Stimulated activated naive B cell treated with anti-CD40 and anti-IgM and Interleukin-4, amounts not matched to agents 10 μg/mL and 1 μg/mL and 100 μg/mL, for 72 hours (primary cell): ENCODE results near the gene TMEM134.
"Not testable (repeated sequence)": the region's sequence is repeated elsewhere in the genome, so short reads cannot be mapped to it uniquely, and the experiment has no call there.

Source experiments
- ATAC-seq, 2 donors: fragments of 150-1000 bp; cut with Tn5 transposase; replicated peaks; 2 replicates each; pipeline ENCODE4 v1.10.0; 2021; ENCODE audit warnings: moderate library complexity in 1 of 2
- DNase-seq: peaks from one replicate; pipeline ENCODE4 v3.0.0; 2021
- H3K27ac Mint-ChIP-seq: one replicate; pipeline ENCODE4 v1.8.0; 2022; ENCODE audit warnings: mild to moderate bottlenecking, mixed read lengths
- H3K27me3 Mint-ChIP-seq, 2 donors: one replicate each; pipeline ENCODE4 v1.8.0; 2022; ENCODE audit warnings: mixed read lengths in 2 of 2
- H3K36me3 Mint-ChIP-seq, 2 donors: one replicate each; pipeline ENCODE4 v1.8.0; 2022; ENCODE audit warnings: mixed read lengths in 2 of 2, mild to moderate bottlenecking in 1 of 2
- H3K4me1 Mint-ChIP-seq, 2 donors: one replicate each; pipeline ENCODE4 v1.8.0; 2022; ENCODE audit warnings: mixed read lengths in 2 of 2, mild to moderate bottlenecking in 1 of 2
- H3K4me3 Mint-ChIP-seq, 2 donors: one replicate each; pipeline ENCODE4 v1.8.0; 2022; ENCODE audit warnings: mild to moderate bottlenecking in 2 of 2, mixed read lengths in 2 of 2, moderate library complexity in 1 of 2
- H3K9me3 Mint-ChIP-seq, 2 donors: one replicate each; pipeline ENCODE4 v1.8.0; 2022; ENCODE audit warnings: mixed read lengths in 2 of 2, mild to moderate bottlenecking in 1 of 2

The TMEM134 gene

DNA sequence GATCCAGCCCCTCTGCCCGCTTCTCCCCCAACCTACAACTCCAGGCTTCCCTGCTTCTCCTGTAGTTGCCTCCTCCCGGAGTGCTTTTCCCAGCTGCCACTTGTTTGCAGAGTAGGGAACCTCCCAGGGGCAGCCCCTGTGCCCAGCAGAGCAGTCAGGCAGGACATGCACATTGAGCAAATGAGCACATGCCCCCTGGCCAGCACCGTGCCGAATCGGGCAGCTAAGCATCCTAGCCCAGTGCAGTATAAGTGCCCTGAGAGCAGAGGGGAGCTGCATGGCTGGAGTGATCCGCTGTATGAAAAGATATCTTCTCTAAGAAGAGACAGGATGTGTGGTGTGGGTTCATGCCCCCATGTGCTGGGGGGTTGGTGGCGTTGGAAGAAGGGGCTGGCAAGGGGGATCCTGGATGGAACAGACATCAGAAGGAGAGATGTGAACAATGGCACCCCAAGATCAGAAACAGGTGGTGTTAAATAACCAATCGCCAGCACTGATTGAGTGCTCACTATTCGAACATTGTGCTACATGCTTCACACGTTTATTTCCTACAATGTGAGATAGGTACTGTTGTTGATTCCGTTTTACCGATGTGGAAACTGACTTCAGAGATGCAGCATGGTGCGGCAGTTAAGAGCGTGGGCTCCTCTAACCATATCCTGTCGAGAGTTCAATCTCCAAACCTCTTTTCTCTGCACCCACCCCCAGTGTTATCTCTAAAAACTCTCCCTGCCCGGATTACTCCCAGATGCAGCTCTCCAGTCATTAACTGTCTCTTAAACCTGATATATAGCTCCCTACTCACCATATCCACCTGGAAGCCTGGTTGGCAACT lies 15.0 kb upstream of the TMEM134 start:
- peaks cover 49 to 58% of the 10 kb centered on the region in 2 donors for H3K4me1 Mint-ChIP-seq
- peaks cover 0 to 3% of the 10 kb centered on the region in 2 donors for H3K9me3 Mint-ChIP-seq
- peaks cover 25 to 48% of the 10 kb centered on the region in 2 donors for H3K36me3 Mint-ChIP-seq
- peak overlapping the region; percentile 94 to 96 for H3K4me3 Mint-ChIP-seq
- H3K27me3 Mint-ChIP-seq: no peaks in the 10 kb centered on the region
- H3K27ac Mint-ChIP-seq: peak overlapping the region; percentile 99
- peak in 1 of 2 donors; percentile 12 for ATAC-seq
- no peak for DNase-seq

DNA sequence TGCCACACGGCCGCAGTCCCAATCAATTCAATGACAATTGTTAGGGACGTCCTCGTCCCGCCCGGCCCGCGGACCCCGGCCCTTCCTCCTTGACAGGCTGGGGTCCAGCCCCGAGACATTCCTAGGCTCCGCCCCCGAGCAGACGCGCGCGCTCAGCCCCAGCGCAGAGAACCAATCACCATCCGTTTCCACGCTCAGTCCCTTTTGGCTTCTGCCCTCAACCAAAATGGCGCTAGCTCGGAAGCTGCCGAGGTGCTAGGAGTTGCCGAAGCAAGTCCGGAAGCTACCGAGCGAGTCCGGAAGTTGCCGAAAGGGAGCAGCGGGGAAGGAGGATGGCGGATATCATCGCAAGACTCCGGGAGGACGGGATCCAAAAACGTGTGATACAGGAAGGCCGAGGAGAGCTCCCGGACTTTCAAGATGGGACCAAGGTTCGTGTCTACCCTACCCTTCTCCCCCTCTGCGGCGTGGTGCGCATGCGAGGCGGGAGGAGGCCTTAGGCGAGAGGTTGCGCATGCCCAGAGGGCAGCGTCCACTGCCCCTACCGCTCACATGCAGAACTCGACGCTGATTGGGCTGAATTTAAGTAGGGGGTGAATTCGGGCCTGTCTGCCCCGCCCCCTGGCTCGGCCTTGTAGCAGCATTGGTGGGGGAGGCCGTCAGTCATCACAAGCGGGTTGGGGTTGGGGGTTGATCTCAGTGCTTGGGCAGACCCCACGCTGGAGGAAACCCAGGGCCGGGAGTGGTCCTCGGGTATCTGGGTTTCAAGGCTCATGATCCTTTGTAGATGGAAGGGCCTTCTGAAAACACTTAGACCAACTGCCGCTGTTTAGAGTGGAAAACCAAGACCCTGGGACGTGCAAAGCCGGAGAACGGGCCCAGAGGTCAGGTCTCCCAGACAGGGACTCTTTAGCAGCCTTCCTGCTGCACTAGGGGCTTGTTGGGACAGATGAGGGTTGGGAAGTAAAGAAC lies 14.1 kb upstream of the TMEM134 start, which contains the start of gene AIP:
Gene AIP (plus strand): TSS at position 200 of the 972 bp plus-strand sequence. CDS start 133 bp downstream, at position 333.
- peak; percentile 97 for DNase-seq
- no peaks in the 10 kb centered on the region for H3K27me3 Mint-ChIP-seq
- peak within 1 kb of the TSS; percentile 94 to 96 for H3K4me3 Mint-ChIP-seq
- H3K9me3 Mint-ChIP-seq: peaks cover 0 to 3% of the 10 kb centered on the region in 2 donors
- peaks cover 18 to 39% of the 10 kb centered on the region in 2 donors for H3K36me3 Mint-ChIP-seq
- peaks cover 48 to 57% of the 10 kb centered on the region in 2 donors for H3K4me1 Mint-ChIP-seq
- peak within 1 kb of the TSS; percentile 99 for H3K27ac Mint-ChIP-seq
- ATAC-seq: peak; percentile 79 to 87

- ATAC-seq: peak; percentile 14 to 17
- Mint-ChIP-seq H3K27ac (peak overlapping the region; percentile 99), H3K36me3 (peaks cover 15 to 31% of the 10 kb centered on the region in 2 donors), H3K4me1 (peaks cover 42 to 49% of the 10 kb centered on the region in 2 donors), H3K4me3 (peak overlapping the region; percentile 94 to 96), H3K9me3 (peaks cover 0 to 3% of the 10 kb centered on the region in 2 donors), H3K27me3 (no peaks in the 10 kb centered on the region)
- DNase-seq: no peak
Measured at GRCh38 chr11:67482275-67482826, 13.3 kb upstream of the TMEM134 start.

- not testable (repeated sequence) for H3K9me3 Mint-ChIP-seq, ATAC-seq, H3K4me1 Mint-ChIP-seq
Measured at GRCh38 chr11:67477344-67478050, 8.4 kb upstream of the TMEM134 start.

GRCh38 chr11:67476692-67477091 lies 7.6 kb upstream of the TMEM134 start:
- not testable (repeated sequence) for H3K27me3 Mint-ChIP-seq, H3K36me3 Mint-ChIP-seq, H3K9me3 Mint-ChIP-seq, ATAC-seq, H3K27ac Mint-ChIP-seq, H3K4me3 Mint-ChIP-seq, H3K4me1 Mint-ChIP-seq, DNase-seq

More at GRCh38 chr11:67477344-67478050, 8.4 kb upstream of the TMEM134 start:
- not testable (repeated sequence) for H3K27me3 Mint-ChIP-seq, H3K4me3 Mint-ChIP-seq, H3K36me3 Mint-ChIP-seq, DNase-seq, H3K27ac Mint-ChIP-seq

DNA sequence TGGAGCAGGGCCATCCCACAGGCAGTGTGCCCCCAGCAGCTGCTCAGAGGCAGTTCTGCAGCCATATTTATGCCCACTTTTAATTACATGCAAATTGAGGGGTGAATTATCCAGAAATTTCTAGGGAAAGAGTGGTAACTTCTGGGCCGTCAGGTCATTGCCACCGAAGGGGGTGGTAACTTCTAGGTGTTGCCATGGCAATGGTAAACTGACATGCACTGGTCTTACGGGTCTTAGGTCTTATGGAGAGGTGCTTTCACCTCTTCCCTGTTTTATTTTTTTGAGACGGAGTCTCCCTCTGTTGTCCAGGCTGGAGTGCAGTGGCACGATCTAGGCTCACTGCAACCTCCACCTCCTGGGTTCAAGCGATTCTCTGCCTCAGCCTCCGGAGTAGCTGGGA lies 3.8 kb upstream of the TMEM134 start:
- ATAC-seq (no peak), DNase-seq (no peak)
- Mint-ChIP-seq H3K4me3 (no peak overlapping the region), H3K4me1 (peaks cover 21 to 33% of the 10 kb centered on the region in 2 donors), H3K27ac (no peak overlapping the region), H3K36me3 (peaks cover 0 to 5% of the 10 kb centered on the region in 2 donors), H3K9me3 (no peaks in the 10 kb centered on the region), H3K27me3 (no peaks in the 10 kb centered on the region)

DNA sequence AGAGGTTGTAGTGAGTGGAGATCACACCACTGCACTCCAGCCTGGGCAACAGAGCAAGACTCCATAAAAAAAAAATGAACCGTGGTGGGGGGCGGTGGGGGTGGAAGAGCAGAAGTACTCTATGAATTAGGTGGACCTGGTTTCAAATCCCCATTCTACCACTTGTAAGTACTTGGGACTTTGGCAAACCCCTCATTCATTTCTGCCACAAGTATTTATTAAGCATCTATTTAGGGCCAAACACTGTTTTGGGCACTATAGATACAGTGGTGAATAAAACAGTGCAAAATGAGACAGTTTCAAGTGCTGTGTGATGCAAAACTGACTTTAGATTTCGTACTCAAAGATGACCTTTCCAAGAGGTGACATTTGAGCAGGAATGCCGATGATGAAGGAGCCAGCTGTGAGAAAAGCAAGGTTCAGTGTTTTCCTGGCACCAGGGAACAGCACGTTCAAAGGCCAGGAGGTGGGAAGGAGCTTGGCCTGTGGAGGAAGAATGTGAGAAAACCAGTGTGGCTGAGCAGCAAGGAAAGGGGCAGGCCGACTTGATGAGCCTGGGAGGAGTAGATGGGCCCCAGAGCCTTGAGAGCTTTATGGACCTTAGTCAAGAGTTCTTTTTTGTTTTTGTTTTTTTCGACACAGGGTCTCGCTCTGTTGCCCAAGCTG lies 1.4 kb upstream of the TMEM134 start:
- H3K4me1 Mint-ChIP-seq: peaks cover 36 to 53% of the 10 kb centered on the region in 2 donors
- peak overlapping the region; percentile 97 for H3K27ac Mint-ChIP-seq
- DNase-seq (no peak), ATAC-seq (peak; percentile 30 to 49)
- no peaks in the 10 kb centered on the region for H3K27me3 Mint-ChIP-seq
- no peaks in the 10 kb centered on the region for H3K9me3 Mint-ChIP-seq
- peaks cover 8 to 9% of the 10 kb centered on the region in 2 donors for H3K36me3 Mint-ChIP-seq
- H3K4me3 Mint-ChIP-seq: peak overlapping the region; percentile 92 to 93

DNA sequence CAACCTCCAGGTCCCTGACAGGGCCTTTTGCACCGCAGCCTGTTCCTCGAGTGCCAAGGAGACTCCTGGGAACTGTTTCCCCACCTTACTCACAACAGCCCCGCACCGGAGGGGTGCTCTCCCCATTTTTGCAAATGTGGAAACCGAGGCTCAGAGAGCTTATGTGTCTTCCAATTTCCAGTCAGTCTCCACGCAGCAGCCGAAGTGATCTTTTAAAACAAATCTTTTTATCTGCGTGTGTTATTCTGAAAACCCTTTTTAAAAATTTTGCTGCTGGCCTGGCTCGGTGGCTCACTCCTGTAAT lies 409 bp upstream of the TMEM134 start:
- peak overlapping the region; percentile 92 to 93 for H3K4me3 Mint-ChIP-seq
- no peaks in the 10 kb centered on the region for H3K27me3 Mint-ChIP-seq
- ATAC-seq: no peak
- no peaks in the 10 kb centered on the region for H3K9me3 Mint-ChIP-seq
- H3K36me3 Mint-ChIP-seq: peaks cover 13 to 17% of the 10 kb centered on the region in 2 donors
- H3K27ac Mint-ChIP-seq: peak overlapping the region; percentile 97
- H3K4me1 Mint-ChIP-seq: peaks cover 42 to 63% of the 10 kb centered on the region in 2 donors
- DNase-seq: no peak

DNA sequence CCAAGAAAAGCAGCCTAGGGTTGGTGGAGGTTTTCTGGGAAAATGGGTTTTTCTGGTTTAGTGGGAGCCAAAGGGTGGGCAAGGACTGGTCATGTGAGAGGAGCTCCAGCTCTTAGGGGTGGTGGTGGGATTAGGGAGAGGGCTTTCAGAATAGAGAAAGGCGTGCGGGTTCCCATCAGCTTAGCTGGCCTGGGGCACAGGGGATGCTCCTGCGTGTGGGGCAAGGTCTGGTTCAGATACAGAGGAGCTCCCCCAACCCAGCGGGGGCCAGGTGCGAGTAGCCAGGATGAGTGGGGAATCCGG lies 644 bp downstream of the TMEM134 start:
- DNase-seq (no peak), ATAC-seq (peak in 1 of 2 donors; percentile 9)
- Mint-ChIP-seq H3K27ac (peak overlapping the region; percentile 96), H3K36me3 (peaks cover 13 to 21% of the 10 kb centered on the region in 2 donors), H3K4me1 (peaks cover 44 to 73% of the 10 kb centered on the region in 2 donors), H3K4me3 (peak overlapping the region; percentile 92 to 93), H3K27me3 (no peaks in the 10 kb centered on the region), H3K9me3 (no peaks in the 10 kb centered on the region)

DNA sequence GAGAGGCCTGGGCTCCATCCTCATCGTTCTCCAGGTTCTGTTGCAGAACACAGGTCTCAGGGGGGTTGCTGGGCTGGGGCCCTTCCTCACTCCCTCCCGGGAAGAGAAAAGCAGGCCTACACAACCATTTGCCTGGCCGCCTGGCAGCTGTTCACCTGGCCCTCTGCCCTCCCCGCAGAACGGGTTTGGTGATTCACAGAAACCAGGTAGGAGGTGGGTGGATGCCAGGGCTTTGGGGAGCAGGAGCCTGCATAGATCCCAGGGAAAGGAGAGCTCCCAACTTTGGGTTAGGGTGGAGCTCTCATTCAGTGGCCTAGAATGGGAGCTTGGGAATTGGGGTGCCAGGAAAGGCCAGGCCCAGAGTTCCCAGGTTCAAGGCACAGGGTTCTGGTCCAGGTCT lies 995 bp downstream of the TMEM134 start:
- Mint-ChIP-seq H3K36me3 (peaks cover 13 to 21% of the 10 kb centered on the region in 2 donors), H3K4me1 (peaks cover 44 to 76% of the 10 kb centered on the region in 2 donors), H3K27ac (peak overlapping the region; percentile 96), H3K4me3 (peak overlapping the region; percentile 92 to 93), H3K27me3 (no peaks in the 10 kb centered on the region), H3K9me3 (no peaks in the 10 kb centered on the region)
- ATAC-seq (no peak), DNase-seq (no peak)

DNA sequence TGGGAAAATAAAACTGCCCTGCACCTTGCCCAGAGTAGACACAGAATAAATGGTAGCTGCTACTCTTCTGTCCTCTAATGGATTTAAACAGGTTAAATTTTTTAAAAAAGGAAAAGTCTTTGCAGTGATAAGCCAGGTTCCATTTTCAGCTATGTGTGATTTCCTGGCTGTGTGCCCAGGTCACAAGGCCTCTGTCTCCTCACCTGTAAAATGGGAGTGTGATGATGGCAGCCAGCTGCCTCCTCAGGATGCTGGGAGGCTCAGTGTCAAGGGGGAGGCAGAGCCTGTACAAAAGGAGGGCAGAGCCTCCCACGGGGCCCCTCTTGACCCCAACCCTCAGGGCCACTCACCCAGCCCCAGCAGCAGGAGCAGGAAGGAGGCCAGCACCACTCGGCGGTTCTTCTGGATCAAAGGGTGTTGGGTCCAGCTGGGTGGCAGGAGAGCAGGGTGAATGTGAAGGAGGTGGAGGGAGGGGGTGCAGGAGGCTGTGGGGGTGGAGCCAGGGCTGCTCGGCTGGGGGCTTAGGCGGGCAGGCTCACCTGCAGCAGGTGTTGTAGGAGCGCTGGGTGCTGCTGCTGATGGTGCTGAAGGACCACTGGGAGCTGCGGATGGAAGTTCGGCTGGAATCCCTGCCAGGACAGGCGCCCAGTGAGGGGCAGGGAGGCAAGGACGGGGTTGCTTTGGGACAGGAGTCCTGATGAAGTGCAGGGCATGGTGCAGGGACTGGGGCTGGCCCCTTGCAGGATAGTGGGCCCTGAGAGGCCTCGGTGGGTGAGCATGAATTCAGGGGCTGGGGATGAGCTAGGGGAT lies 1.9 kb downstream of the TMEM134 start:
- ATAC-seq: no peak
- H3K4me3 Mint-ChIP-seq: peak overlapping the region; percentile 92 to 93
- H3K9me3 Mint-ChIP-seq: no peaks in the 10 kb centered on the region
- H3K27me3 Mint-ChIP-seq: no peaks in the 10 kb centered on the region
- peaks cover 13 to 21% of the 10 kb centered on the region in 2 donors for H3K36me3 Mint-ChIP-seq
- peaks cover 48 to 80% of the 10 kb centered on the region in 2 donors for H3K4me1 Mint-ChIP-seq
- no peak for DNase-seq
- peak overlapping the region; percentile 96 for H3K27ac Mint-ChIP-seq

- H3K27me3 Mint-ChIP-seq: no peaks in the 10 kb centered on the region
- DNase-seq (no peak), ATAC-seq (no peak)
- peaks cover 40 to 73% of the 10 kb centered on the region in 2 donors for H3K4me1 Mint-ChIP-seq
- no peaks in the 10 kb centered on the region for H3K9me3 Mint-ChIP-seq
- H3K27ac Mint-ChIP-seq: peak overlapping the region; percentile 37
- peaks cover 13 to 21% of the 10 kb centered on the region in 2 donors for H3K36me3 Mint-ChIP-seq
- peak overlapping the region in 1 of 2 donors; percentile 25 for H3K4me3 Mint-ChIP-seq
Measured at GRCh38 chr11:67466367-67466766, 2.7 kb downstream of the TMEM134 start.
